Lower lobe of right lung (tissue), 2 donors: ENCODE results near the gene RBM33. TPM values are rescaled to one million over a fixed set of nuclear protein-coding genes. Genes with fewer than 3 reads are reported as not detected.

Experiments
- ATAC-seq, 2 donors: fragments of 200-7000 bp; cut with Tn5 transposase; one replicate each; pipeline ENCODE4 v1.9.1; 2020 to 2022; ENCODE audit warnings: mild to moderate bottlenecking in 2 of 2, moderate library complexity in 2 of 2
- DNase-seq: peaks from one replicate; pipeline ENCODE4 v3.0.0-alpha.2; 2020
- H3K27ac ChIP-seq: fragments of 200-600 bp; one replicate; pipeline ENCODE4 v1.8.0; 2022
- H3K27me3 ChIP-seq: fragments of 200-600 bp; one replicate; pipeline ENCODE4 v1.8.0; 2022; ENCODE audit warnings: low read depth
- H3K36me3 ChIP-seq: fragments of 200-600 bp; one replicate; pipeline ENCODE4 v1.8.0; 2022; ENCODE audit warnings: mild to moderate bottlenecking
- H3K4me1 ChIP-seq: fragments of 200-600 bp; one replicate; pipeline ENCODE4 v1.8.0; 2022
- H3K4me3 ChIP-seq: fragments of 200-600 bp; one replicate; pipeline ENCODE4 v1.8.0; 2022; ENCODE audit warnings: mild to moderate bottlenecking
- H3K9me3 ChIP-seq: fragments of 200-600 bp; one replicate; pipeline ENCODE4 v1.8.0; 2022
- CTCF ChIP-seq: fragments of 200-600 bp; IDR thresholded peaks from one replicate; pipeline ENCODE4 v1.8.0; 2022; ENCODE audit warnings: antibody characterized with exemption, mild to moderate bottlenecking
- intact Hi-C: fragments of 100-400 bp; cut with DNase I; formaldehyde crosslinking; loops from one replicate; pipeline ENCODE4 v1.11.0; 2022
- total RNA-seq: library from RNA; stranded (reverse); fragmentation: NEBNext Ultra II Directional; extraction: Animal tissue kit (Norgen Biotek cat#: 25700); gene quantifications from one replicate; pipeline ENCODE4 v1.2.1, GENCODE V29; 2021
- donor health status: DM: no; HTN: yes; CAD: no; lungs with severe emphysema.

The RBM33 gene
- total RNA-seq, 1 donor from 2014 or later = 67.2 TPM

GRCh38 chr7:155647302-155647701 is 2.8 kb downstream of the RBM33 start:
- TF ChIP-seq CTCF = no peak
- DNase-seq = no peak
- Histone ChIP-seq H3K4me1 (peaks cover 34% of the 10 kb centered on the region), H3K36me3 (peaks cover 12% of the 10 kb centered on the region), H3K4me3 (no peak overlapping the region), H3K9me3 (peaks cover 14% of the 10 kb centered on the region), H3K27ac (no peak overlapping the region), H3K27me3 (no peaks in the 10 kb centered on the region)
- intact Hi-C loops = no loop called here
- ATAC-seq = no peak

- peaks cover 14% of the 10 kb centered on the region for H3K9me3 ChIP-seq
- H3K36me3 ChIP-seq = peaks cover 9% of the 10 kb centered on the region
- DNase-seq (no peak), ATAC-seq (no peak)
- no peaks in the 10 kb centered on the region for H3K27me3 ChIP-seq
- H3K4me3 ChIP-seq = no peak overlapping the region
- intact Hi-C loops = no loop called here
- peaks cover 36% of the 10 kb centered on the region for H3K4me1 ChIP-seq
- no peak for TF ChIP-seq CTCF
- no peak overlapping the region for H3K27ac ChIP-seq
Measured at GRCh38 chr7:155647734-155648133, 3.3 kb downstream of the RBM33 start.

GRCh38 chr7:155648752-155649339 is 4.4 kb downstream of the RBM33 start:
- intact Hi-C loops = no loop called here
- H3K36me3 ChIP-seq = peaks cover 9% of the 10 kb centered on the region
- H3K4me3 ChIP-seq = no peak overlapping the region
- no peak for ATAC-seq
- H3K4me1 ChIP-seq = peaks cover 38% of the 10 kb centered on the region
- H3K27ac ChIP-seq = no peak overlapping the region
- peaks cover 14% of the 10 kb centered on the region for H3K9me3 ChIP-seq
- DNase-seq = no peak
- H3K27me3 ChIP-seq = no peaks in the 10 kb centered on the region
- no peak for TF ChIP-seq CTCF

GRCh38 chr7:155649588-155649987 is 5.1 kb downstream of the RBM33 start:
- no peak overlapping the region for H3K4me3 ChIP-seq
- ATAC-seq (no peak), DNase-seq (no peak)
- H3K27ac ChIP-seq = no peak overlapping the region
- H3K9me3 ChIP-seq = peaks cover 14% of the 10 kb centered on the region
- no peaks in the 10 kb centered on the region for H3K27me3 ChIP-seq
- intact Hi-C loops = no loop called here
- H3K4me1 ChIP-seq = peaks cover 45% of the 10 kb centered on the region
- no peak for TF ChIP-seq CTCF
- peaks cover 9% of the 10 kb centered on the region for H3K36me3 ChIP-seq

GRCh38 chr7:155652156-155653114 is 8.0 kb downstream of the RBM33 start:
- Histone ChIP-seq H3K27me3 (no peaks in the 10 kb centered on the region), H3K9me3 (peaks cover 14% of the 10 kb centered on the region), H3K36me3 (peaks cover 7% of the 10 kb centered on the region), H3K4me3 (no peak overlapping the region), H3K27ac (no peak overlapping the region), H3K4me1 (peaks cover 42% of the 10 kb centered on the region)
- no peak for ATAC-seq
- intact Hi-C loops = no loop called here
- TF ChIP-seq CTCF = no peak
- DNase-seq = no peak
